GM18526 (cell line): ENCODE measurements around the gene GJD2.

ENCODE experiments used
- POLR2A ChIP-seq: IDR thresholded peaks from 3 replicates; pipeline ENCODE4 v1.6.1; 2011; ENCODE audit not compliant: insufficient read length; ENCODE audit errors: extremely low read depth

GJD2 gene

DNA sequence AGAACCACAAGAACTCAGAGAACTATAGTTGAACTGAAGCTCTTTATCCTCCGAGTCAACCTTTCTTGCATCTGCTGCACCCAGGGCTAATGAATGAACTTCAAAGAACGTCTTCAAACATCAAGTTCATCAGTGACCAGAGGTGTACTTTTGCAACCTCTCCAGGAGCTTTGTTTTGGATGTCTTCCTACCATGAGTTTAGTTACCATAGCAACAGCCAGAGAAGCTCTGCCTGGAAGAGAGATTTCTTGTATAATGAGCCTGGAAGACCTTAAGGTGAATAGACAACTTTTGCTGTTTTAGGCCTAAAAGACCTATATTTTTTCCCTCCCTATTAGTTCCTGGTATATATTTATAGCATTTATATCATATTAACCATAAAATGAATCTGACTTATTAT, 31.4 kb upstream of the GJD2 start:
- no peak for TF ChIP-seq POLR2A

DNA sequence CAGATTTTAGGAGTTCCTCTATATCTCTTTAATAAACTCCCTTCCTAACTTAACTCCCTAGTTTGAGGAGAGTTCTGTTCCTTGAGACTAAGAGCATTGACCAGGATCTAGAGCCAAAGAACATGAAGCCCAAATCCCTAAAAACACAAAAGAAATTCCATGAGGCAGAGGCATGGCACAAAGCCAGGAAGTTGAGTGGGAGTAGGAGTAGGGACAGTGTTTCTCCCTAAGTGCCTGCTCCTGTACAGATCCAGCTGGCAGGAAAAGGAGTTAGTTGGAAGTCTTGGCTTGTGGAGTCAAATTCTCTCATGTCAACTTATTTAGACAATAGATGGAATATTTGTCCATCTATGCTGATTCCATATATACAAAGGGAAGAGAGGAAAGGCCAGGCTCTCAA, 29.2 kb upstream of the GJD2 start:
- no peak for TF ChIP-seq POLR2A

DNA sequence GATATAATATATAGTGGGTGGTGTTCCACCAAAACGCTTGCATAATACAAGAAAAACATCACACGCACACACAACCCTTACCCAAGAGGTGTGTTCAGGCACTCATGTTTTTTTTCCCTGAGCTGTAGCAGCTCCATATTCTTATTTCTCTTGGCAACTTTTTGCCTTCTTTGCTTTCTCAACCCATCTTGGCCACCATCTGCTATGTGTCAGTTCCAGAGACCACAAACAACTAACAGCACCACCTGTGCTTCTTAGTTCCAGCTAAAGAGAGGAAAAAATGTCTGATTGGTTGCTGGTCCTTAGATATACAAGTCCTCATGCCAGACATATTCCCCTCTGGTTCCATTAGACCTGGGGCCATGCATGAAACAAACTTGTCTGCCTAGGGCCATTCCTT, 28.6 kb upstream of the GJD2 start:
- no peak for TF ChIP-seq POLR2A

- no peak for TF ChIP-seq POLR2A
These were observed 28.1 kb upstream of the GJD2 start for GRCh38 chr15:34782901-34783300.

GRCh38 chr15:34780725-34781124, 25.9 kb upstream of the GJD2 start:
- TF ChIP-seq POLR2A, result no peak

DNA sequence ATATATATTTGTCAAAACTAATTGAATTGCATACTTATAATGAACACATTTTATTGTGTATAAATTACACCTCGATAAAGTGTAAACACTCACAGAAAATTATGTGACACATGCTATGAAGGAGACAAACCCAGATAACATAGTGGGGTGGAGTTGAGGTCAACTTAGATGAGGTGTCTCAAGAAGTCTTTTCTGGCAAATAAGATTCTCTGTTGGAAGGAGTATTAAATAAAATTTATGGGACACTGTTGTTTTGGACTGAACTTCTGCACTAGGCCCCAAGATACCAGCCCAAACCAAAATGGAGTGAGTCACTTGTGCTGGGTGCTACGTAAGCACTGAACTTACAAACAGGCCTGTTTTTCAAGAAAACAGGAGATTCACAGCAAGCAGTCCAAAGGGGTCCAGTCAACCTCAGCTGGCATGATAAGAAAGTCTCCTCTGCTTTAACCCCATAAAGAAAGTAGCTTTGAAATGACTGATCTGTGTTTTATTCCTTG, 21.9 kb upstream of the GJD2 start:
- no peak for TF ChIP-seq POLR2A

- no peak for TF ChIP-seq POLR2A
These were observed 19.1 kb upstream of the GJD2 start for GRCh38 chr15:34773917-34774316.

DNA sequence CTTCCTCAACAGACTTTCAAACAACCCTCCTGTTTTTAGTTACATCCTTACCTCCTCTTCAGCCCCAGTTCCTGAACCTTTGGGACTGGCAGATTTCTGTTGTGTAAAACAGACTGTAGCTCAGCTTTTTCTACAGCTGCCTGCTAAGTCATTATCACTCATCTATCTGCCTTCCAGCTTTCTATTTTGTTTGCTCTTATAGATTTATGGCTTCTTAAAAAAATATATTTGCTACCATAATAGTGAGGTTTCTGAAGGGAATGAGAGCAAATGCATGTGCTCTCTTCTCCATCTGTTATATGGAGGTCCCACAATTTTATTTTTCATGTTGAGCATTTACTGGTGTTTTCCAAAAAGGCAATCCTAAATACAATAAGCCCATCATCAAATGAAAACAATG, 18.2 kb upstream of the GJD2 start:
- no peak for TF ChIP-seq POLR2A

GRCh38 chr15:34772312-34772711, 17.5 kb upstream of the GJD2 start:
- TF ChIP-seq POLR2A, result no peak

- TF ChIP-seq POLR2A, result no peak
These were observed 14.9 kb upstream of the GJD2 start for GRCh38 chr15:34769711-34770110.

DNA sequence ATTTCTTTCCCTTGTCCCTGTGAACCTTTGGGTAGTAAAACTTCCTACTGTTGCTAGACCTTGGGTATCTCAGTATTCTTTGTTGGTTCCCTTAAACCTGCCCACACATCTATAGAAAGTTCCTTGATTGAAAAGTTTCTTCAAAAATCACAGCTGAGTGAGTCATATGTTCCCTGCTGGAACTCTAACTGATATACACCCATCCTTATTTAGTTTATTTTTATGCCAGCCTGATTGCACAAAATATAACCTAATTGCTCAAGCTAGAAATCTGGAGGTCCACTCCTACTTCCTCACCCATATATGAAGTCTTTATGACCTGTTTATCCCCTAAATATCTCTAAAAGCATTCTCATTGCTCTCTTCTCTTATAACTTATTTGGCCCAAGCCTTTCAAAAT, 13.7 kb upstream of the GJD2 start:
- no peak for TF ChIP-seq POLR2A

DNA sequence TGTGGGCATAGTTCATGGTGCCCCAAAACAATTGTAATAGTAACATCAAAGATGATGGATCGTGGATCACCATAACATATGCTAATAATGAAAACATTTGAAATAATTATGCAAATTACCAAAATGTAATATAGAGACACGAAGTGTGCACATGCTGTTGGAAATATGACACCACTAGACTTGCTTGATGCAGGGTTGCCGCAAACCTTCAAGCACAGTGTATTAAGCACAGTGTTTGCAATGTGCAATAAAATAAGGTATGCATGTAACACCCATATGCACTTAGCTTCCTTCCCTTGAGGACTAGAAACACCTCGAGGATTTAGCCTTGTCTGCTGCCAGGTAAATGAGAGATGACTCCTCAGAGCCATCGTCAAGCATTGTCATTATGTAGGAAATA, 10.9 kb upstream of the GJD2 start:
- no peak for TF ChIP-seq POLR2A

DNA sequence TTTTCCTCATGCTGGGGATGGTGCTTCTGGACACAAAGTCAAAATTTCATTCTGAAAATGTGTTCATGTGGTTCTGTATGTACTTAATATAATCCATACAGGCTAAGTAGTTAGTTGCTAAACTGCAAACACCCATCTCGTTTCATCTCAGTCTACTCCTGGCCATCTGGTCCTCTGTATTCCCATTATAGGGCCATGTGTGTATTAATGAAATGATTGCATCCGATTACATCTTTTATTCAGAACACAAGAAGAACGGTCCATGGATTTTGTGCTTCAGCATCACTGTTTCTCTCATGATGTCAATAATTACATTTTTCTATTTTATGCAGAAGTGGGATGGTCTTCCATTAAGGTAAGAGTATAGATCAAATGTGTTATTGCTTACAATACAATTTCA, 6.1 kb upstream of the GJD2 start:
- no peak for TF ChIP-seq POLR2A

DNA sequence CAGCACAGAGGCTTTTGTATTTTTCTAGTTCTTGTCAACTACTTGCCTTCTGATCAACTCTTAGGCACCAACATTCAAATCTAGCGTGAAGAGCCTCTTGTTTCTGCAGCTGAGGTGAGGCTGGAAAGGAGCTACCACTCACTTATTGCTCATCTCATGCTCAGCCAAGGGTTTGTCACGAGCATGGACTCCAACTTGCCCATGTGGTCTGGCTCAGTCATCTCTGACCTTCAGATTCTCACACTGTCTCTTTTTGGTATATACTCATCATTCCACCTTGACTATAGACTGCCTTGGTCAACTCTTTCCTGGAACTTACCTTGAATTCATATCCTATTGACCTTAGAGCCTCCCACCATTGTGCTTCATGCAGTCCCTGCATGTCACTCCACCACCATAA, 5.2 kb upstream of the GJD2 start:
- no peak for TF ChIP-seq POLR2A

DNA sequence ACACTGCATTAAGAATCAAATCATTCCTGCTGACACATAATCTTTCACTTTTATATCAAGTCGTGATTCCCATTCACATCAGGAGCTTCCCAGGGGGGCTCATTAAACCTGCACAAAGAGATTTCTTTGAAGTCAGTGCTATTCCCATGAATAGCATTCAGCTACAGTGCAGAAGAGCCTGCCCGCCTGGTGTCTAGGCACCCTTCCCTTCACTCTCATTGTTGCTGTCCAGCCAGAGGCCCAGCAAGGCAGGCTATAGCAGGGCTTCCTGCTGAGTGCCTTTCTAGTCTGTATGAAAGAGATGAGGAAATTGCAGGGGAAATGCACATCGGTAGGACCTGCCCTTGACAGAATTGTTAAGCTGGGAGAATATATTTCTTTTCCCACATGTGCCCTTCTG, 4.5 kb upstream of the GJD2 start:
- TF ChIP-seq POLR2A, result no peak

- TF ChIP-seq POLR2A, result no peak
These were observed 2.5 kb upstream of the GJD2 start for GRCh38 chr15:34757262-34757661.

- TF ChIP-seq POLR2A, result no peak
These were observed 598 bp upstream of the GJD2 start for GRCh38 chr15:34755419-34755773.

- TF ChIP-seq POLR2A, result no peak
These were observed 612 bp downstream of the GJD2 start for GRCh38 chr15:34754171-34754601.
